Limb (tissue), 2 donors: ENCODE data around the gene USH2A.

ENCODE experiments used
- DNase-seq, 2 donors: peaks; one replicate each; pipeline ENCODE4 v3.0.0-alpha.2; 2016; ENCODE audit errors: extremely low spot score in 2 of 2

Gene USH2A

GRCh38 chr1:215963621-215964020 is 459.6 kb downstream of the USH2A start:
- DNase-seq = no peak

GRCh38 chr1:215963040-215963439 is 460.2 kb downstream of the USH2A start:
- DNase-seq = no peak

GRCh38 chr1:215958841-215959240 is 464.4 kb downstream of the USH2A start:
- DNase-seq = no peak

- peak in 1 of 2 donors; percentile 40 for DNase-seq
Measured at GRCh38 chr1:215957663-215958062, 465.6 kb downstream of the USH2A start.

DNA sequence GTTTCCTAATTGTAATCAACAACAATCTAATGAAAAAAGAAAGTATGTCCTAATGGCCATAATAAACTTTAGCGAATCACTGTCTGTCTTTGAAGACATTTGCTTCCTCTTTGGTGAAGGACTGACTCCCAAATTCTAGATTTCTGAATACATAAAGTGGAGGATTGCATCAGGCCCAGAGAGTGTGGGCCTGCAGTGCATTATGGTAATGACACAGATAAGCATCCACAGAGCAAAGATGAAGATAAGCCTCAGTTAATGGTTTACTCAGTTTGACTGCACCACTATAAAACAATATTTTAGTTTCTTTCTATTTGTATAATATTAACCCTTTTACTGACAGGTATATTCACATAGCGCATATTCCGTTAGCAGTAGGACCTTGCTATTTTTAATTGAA is 490.7 kb downstream of the USH2A start:
- DNase-seq = no peak

DNA sequence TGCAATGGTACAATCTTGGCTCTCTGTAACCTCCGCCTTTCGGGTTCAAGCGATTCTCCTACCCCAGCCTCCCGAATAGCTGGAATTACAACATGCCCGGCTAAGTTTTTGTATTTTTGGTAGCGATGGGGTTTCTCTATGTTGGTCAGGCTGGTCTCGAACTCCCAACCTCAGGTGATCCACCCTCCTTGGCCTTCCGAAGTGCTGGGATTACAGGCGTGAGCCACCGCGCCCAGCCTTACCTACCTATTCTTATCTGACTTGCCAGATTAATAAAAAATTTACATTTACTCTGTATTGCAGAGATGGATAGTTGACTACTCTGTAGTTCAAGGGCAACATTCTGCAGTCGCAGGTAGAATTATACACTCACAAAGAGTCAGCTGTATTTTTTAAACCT is 496.6 kb downstream of the USH2A start:
- DNase-seq = no peak

- DNase-seq = no peak
Measured at GRCh38 chr1:215923129-215923824, 500.0 kb downstream of the USH2A start.

- DNase-seq = no peak
Measured at GRCh38 chr1:215911406-215911968, 511.8 kb downstream of the USH2A start.

GRCh38 chr1:215905493-215906115 is 517.6 kb downstream of the USH2A start:
- peak in 1 of 2 donors; percentile 13 for DNase-seq

DNA sequence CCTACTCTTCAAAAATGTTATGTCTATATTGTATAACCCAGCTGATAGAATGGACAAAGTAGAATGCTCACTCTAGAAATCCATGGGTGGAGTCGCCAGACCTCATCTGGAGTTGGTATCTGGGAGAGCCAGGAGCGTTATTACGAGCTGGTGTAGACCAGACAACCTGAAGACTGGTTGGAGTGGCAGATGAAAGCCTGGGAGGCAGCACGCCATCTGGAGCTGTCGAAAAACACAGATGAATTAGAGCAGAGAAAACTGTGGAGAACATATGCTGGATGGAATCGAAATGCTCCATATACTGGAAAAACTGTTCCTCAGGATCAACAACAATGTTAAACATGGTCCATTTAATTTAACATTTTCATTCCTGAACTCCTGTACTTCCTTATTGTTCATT is 522.6 kb downstream of the USH2A start:
- DNase-seq = no peak

DNA sequence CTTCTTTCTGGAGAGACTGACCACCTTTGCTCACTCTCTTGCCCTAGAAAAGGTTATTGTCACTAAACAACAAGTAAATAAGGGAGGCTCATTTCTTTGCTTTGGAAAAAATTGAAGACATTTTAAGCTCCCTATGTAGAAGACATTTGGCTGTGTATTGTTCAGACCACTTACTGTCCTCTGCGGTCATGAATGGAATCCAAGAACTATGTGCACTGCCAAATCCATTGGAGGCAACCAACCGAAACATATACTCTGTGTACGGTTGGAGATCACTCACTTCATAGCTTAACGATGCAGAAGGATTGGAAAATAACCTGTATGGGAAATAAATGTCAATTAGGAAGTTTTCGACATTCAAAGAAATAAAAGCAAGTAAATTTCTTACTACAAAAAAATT is 523.3 kb downstream of the USH2A start:
- DNase-seq = no peak

- no peak for DNase-seq
Measured at GRCh38 chr1:215895893-215896292, 527.4 kb downstream of the USH2A start.

DNA sequence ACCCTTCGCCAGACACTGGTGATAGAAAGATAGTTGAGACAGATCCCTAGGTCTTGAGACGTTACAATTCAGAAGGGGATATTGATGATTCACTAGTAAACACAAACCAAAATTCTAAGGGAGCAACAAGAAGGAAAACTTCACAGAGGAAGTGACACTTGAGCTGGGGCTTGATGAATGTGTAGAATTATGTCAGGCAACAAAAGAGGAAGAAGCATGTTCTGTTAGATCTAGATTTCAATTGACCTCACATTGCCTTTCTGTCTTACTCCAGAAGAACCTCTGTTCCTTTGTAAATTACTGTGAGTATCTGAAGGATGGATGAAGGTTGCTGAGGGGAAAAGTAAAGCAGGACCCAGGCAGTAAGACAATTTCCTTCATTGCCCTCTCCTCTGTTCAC is 528.0 kb downstream of the USH2A start:
- no peak for DNase-seq

GRCh38 chr1:215894617-215895016 is 528.6 kb downstream of the USH2A start:
- DNase-seq = no peak

- DNase-seq = no peak
Measured at GRCh38 chr1:215891266-215892057, 531.8 kb downstream of the USH2A start.

GRCh38 chr1:215890438-215890837 is 532.8 kb downstream of the USH2A start:
- DNase-seq = no peak

DNA sequence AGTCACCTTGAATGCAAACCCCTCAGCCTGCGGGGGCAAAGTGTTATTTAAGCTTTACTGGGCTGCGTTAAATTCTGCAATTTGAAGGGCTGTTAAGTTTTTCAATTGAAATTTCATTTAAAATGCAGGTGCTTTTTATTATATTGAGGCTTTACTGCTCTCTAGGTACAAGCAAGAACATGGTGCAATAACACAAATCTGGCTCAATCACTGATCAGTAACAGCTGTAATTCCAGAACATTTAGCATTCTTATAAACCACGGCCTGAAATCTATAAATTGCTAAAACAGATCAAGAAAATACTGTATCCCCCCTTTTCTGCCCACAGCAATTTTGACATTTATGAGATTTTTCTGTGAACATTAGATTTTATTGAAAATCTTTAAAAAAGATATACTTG is 533.4 kb downstream of the USH2A start:
- no peak for DNase-seq

DNA sequence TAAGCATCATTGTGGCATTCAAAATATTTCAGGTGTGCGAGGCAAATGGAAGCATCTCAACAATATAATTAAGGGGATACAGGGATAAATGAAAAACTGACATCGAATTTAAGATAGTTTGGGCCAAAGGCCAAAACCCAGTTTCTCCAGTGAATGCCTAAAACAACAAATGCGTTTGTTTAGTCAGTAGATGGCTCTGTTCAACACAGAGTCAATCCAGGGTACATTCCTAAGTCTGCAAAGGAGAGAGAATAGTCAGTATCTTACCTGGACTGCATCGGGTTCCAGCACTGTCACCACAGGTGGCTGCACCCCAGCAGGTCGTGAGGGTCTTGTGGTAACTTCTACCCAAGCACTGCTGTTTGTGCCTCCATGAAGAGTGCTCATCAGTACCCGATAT is 535.1 kb downstream of the USH2A start:
- no peak for DNase-seq

GRCh38 chr1:215887627-215888026 is 535.6 kb downstream of the USH2A start:
- DNase-seq = no peak

DNA sequence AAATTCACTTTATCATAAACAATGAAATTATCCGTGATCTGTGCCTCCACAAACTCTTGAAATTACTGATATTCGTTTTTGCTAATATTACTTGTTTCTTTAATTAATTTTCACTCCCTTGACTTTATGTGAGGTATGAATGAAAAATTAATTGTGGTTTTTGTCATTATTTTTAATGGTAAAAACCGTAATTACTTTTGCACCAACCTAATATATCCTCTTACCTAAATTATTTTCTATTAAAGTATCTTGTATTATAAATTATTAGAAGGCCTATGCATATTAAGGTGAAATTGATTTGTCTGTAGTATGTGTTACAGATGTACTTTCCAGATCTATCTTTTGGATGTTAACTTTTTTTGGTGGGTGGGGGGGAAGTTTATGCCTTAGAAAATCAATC is 540.2 kb downstream of the USH2A start:
- no peak for DNase-seq

- no peak for DNase-seq
Measured at GRCh38 chr1:215878843-215879242, 544.4 kb downstream of the USH2A start.

DNA sequence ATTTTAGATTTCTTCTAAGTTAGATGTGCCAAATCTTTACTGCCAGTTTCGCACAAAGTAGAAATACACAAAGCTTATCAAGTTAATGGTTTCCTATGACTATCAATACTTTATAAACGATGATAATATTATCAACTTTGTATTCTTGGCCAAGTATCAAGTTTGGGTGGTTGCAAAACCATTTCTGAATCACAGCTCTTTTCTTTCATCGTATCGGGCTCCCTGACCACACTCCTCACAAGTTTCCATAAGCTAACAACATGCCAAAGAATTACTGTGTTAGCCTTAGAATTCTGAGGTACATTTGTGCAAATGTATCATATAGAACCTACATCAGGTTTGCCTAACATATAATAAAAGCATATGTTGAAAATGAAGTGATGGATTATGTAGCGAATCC is 545.1 kb downstream of the USH2A start:
- DNase-seq = no peak
